Omental fat pad (tissue), 4 donors: ENCODE measurements around the gene FASLG. TPM values are rescaled to one million over a fixed set of nuclear protein-coding genes. Genes with fewer than 3 reads are reported as not detected.

Experiments
- ATAC-seq: fragments of 150-250 bp; one replicate; pipeline ENCODE4 v1.9.1; 2016; ENCODE audit warnings: mild to moderate bottlenecking, moderate library complexity; ENCODE audit not compliant: low FRiP score
- DNase-seq: peaks from one replicate; pipeline ENCODE4 v3.0.0-alpha.2; 2019; ENCODE audit warnings: low spot score
- CTCF ChIP-seq, 3 donors: fragments of 450-650 bp; IDR thresholded peaks; one replicate each; pipeline ENCODE4 v1.5.1; 2016 to 2017; ENCODE audit warnings: antibody characterized with exemption in 3 of 3, mild to moderate bottlenecking in 3 of 3, moderate library complexity in 2 of 3
- total RNA-seq, 4 donors: library from RNA; depleted of rRNA; stranded (reverse); fragments of >200 nt; gene quantifications; one replicate each; pipeline ENCODE4 v1.1.0, GENCODE V29; 2016

The FASLG gene
- total RNA-seq, 4 donors from 2014 or later, result 0.24 to 0.31 TPM; not detected in 2

DNA sequence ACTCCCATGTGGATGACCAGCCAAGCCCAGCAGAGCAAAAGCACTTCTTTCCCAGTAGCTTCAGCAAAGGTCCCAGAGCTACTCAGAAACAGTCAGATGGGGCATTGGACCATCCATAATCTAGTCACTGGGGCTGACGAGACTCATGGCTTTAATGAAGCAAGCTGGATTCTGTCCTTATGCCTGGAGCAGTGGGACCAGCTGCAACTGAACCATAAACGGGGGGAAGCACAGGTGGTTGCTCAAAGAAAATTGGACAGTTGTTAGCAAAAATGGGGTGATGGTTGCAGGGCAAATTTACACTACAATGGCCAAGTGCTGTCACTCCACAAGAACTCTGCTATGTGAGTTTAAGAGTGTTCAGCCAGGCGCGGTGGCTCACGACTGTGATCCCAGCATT is 17.4 kb upstream of the FASLG start:
- no peak for TF ChIP-seq CTCF (IDR thresholded peaks at IDR 0.05)
- DNase-seq, result no peak
- no peak for ATAC-seq

GRCh38 chr1:172642970-172643369 is 15.9 kb upstream of the FASLG start:
- ATAC-seq, result no peak
- TF ChIP-seq CTCF (IDR thresholded peaks at IDR 0.05), result no peak

GRCh38 chr1:172646653-172647052 is 12.2 kb upstream of the FASLG start:
- DNase-seq (no peak), ATAC-seq (no peak)
- no peak for TF ChIP-seq CTCF (IDR thresholded peaks at IDR 0.05)

More at GRCh38 chr1:172642970-172643369, 15.9 kb upstream of the FASLG start:
- no peak for DNase-seq

GRCh38 chr1:172647110-172647564 is 11.8 kb upstream of the FASLG start:
- ATAC-seq, result no peak
- TF ChIP-seq CTCF (IDR thresholded peaks at IDR 0.05), result no peak
- no peak for DNase-seq

- DNase-seq, result no peak
- TF ChIP-seq CTCF (IDR thresholded peaks at IDR 0.05), result no peak
- ATAC-seq, result no peak
These were observed 10.9 kb upstream of the FASLG start for GRCh38 chr1:172647987-172648386.

- TF ChIP-seq CTCF (IDR thresholded peaks at IDR 0.05), result no peak
- no peak for DNase-seq
- ATAC-seq, result no peak
These were observed 8.3 kb upstream of the FASLG start for GRCh38 chr1:172650474-172651193.
